Activated CD4-positive, alpha-beta T cell treated with anti-CD3 and anti-CD28 coated beads, Interleukin-2, amount 50 U/mL, for 1 hour (primary cell): ENCODE measurements around the gene ARTN.

ENCODE experiments used
- DNase-seq: peaks from one replicate; pipeline ENCODE4 v3.0.0-alpha.2; 2020

ARTN gene

GRCh38 chr1:43973981-43974442 is 40.4 kb downstream of the ARTN start:
- no peak for DNase-seq

GRCh38 chr1:43974443-43975248 is 41.0 kb downstream of the ARTN start, which contains the start of gene ATP6V0B:
Gene ATP6V0B, plus strand, starts transcription at chr1:43974960. Its CDS starts 81 bp downstream, at chr1:43975041.
- DNase-seq: peak; percentile 93

- peak; percentile 27 for DNase-seq
Measured at GRCh38 chr1:43975249-43975961, 41.8 kb downstream of the ARTN start.

- no peak for DNase-seq
Measured at GRCh38 chr1:43976045-43976444, 42.4 kb downstream of the ARTN start.

DNA sequence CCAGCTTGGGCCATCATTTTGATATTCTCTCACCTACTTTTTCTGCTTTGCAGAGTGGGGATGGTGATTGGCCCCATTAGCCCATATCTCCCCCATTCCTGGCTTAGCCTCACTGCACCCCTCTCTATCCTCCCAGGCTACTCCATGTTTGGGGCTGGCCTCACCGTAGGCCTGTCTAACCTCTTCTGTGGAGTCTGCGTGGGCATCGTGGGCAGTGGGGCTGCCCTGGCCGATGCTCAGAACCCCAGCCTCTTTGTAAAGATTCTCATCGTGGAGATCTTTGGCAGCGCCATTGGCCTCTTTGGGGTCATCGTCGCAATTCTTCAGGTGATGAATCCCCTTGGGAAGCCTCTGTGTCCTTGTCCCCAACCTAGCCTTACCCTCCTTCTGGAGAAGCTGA is 43.3 kb downstream of the ARTN start:
- DNase-seq: no peak

- DNase-seq: no peak
Measured at GRCh38 chr1:43977376-43978263, 44.0 kb downstream of the ARTN start.

DNA sequence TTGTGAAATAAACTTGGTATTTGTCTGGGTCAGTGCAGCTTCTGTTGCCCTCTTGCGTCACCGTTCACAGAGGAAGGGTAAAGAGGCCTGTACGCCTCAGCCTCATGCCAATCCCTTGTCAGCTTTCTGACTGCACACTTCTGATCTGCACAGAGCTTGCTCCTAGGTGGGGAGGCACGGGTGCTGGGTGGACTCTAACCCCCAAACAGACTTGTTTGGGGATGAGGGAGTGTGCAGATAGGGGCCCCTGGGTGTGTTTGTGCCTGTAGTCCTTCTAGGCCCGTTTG is 44.6 kb downstream of the ARTN start:
- no peak for DNase-seq

DNA sequence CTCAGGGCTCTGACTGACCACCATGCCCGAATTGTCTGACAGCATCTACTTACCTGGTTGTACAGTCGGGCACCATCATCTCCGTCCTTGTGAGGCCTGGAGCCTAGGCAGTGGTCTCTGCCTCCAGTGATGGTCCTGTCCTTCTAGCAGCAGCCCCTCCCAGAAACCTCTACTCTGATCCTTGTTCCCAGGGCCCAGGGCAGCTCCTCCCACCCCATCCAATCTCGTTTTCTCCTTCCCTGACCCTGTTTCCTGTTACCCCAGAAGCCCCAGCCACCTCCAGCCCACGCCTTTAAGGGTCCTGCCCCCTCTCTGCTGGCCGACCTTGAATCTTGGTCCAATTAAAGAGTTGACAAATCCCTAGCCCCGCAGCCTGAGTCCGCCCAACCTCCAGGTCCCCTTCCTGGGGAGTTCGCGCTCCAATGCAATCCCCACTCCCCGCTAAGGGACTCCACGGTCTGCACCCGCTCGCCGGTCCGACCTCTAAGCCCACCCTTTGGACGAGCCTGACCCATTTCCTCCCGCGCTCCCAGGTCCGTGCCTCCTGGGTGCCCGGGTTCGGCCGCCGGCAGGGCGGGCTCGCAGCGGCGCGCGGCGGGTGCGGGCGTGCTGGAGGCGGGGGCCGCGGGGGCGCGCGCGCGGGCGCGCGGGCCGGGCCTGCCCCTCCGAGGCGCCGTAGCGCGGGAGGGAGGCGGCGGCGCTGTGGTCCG is 45.1 kb downstream of the ARTN start, which contains the start of gene B4GALT2:
TSS of gene B4GALT2 (plus strand) at position 660 of the 710 bp plus-strand sequence. CDS start 1,951 bp downstream, outside the sequence.
- peak; percentile 22 for DNase-seq

DNA sequence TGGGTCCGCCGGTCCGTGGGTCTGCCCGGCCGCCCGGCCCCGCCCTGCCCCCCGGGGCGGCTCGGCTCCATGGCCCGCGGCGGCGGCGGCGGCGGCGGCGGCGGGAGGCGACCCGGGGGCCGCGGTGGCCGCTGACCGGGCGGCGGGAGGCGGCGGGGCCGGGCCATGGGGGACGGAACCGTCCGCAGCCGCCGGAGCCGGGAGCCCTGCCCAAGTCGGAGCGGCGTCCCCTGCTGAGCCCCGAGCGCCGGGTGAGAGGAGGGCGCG is 45.6 kb downstream of the ARTN start:
- no peak for DNase-seq

DNA sequence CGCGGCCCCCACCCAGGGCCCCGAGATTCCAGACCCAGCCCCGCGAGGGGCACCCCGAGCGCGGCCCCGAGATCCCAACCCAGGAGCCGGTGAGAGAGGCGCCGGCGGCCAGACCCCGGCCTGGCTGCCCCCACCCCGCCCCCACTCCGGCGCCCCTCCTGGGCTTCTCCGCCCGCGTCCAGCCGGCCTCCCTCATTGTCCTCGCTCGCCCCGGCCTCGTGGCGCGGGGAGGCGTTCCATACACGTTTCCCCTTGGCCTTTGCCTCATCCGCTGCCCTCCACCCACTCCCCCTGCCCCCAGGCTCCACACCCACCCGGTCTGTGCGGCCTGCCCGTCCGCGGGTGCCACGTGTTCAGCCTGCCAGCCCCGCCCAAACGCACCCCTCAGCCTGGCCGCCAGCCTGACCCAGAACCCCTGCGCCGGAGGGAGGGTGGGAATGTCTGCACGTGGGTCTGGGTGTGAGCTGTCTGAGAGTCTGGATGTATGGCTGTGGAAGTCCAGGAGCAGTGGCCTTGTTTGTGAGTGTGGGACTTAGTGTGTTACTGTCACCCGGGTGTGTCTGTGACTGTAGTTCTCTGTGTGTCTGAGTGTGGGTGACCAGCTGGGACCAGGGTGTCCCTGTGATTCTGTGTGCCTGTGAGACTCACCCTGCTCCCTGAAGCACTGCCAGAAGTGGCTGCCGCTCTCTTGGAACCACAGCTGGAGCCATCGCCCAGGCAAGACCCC is 46.1 kb downstream of the ARTN start:
- DNase-seq: no peak

- no peak for DNase-seq
Measured at GRCh38 chr1:43980255-43981134, 46.9 kb downstream of the ARTN start.

DNA sequence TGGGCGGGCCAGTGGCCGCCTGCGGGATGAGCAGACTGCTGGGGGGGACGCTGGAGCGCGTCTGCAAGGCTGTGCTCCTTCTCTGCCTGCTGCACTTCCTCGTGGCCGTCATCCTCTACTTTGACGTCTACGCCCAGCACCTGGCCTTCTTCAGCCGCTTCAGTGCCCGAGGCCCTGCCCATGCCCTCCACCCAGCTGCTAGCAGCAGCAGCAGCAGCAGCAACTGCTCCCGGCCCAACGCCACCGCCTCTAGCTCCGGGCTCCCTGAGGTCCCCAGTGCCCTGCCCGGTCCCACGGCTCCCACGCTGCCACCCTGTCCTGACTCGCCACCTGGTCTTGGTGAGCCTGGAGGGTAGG is 47.5 kb downstream of the ARTN start:
- DNase-seq: no peak

GRCh38 chr1:43981636-43982035 is 48.0 kb downstream of the ARTN start:
- DNase-seq: no peak

GRCh38 chr1:43982241-43982640 is 48.6 kb downstream of the ARTN start:
- no peak for DNase-seq

GRCh38 chr1:43982808-43983207 is 49.2 kb downstream of the ARTN start:
- DNase-seq: no peak

- DNase-seq: no peak
Measured at GRCh38 chr1:43983253-43983899, 49.8 kb downstream of the ARTN start.

DNA sequence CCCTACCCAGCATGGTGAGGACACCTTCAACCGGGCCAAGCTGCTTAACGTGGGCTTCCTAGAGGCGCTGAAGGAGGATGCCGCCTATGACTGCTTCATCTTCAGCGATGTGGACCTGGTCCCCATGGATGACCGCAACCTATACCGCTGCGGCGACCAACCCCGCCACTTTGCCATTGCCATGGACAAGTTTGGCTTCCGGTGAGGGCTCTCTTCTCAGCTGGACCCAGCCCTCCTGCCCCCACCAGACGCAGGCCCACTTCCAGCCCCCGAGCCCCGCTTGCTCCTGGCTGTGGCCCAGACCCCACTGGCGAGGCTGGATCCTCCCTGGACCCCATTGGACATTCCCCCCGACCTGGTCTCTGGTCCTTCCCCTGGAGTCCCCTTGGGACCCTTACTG is 51.3 kb downstream of the ARTN start:
- DNase-seq: no peak

GRCh38 chr1:43985984-43986595 is 52.5 kb downstream of the ARTN start:
- no peak for DNase-seq

GRCh38 chr1:43986712-43987111 is 53.1 kb downstream of the ARTN start:
- DNase-seq: no peak
